ENCODE data around the gene MROH2A.

- TF ChIP-seq POLR2A (IDR thresholded peaks at IDR 0.05): no peak
- TF ChIP-seq CTCF (IDR thresholded peaks at IDR 0.05 in 8 of 11, conservative IDR thresholded peaks at IDR 0.05 in 3 of 11): no peak
- TF ChIP-seq POLR2AphosphoS5 (IDR thresholded peaks at IDR 0.05): no peak
Observed at GRCh38 chr2:233851169-233851568, 73.0 kb downstream of the MROH2A start.

Measured in spleen (tissue), 7 donors.